GM18909 (cell line): ENCODE data around the gene HSF2BP.
"Not testable (repeated sequence)": the region's sequence is repeated elsewhere in the genome, so short reads cannot be mapped to it uniquely, and the experiment has no call there.

Source experiments
- ATAC-seq: cut with Tn5 transposase; IDR thresholded peaks from one replicate; pipeline ENCODE4 v1.9.1; 2021; ENCODE audit warnings: mild to moderate bottlenecking; ENCODE audit not compliant: unreplicated experiment, poor library complexity

The HSF2BP gene

GRCh38 chr21:43600642-43601402 is 58.5 kb downstream of the HSF2BP start:
- no peak for ATAC-seq

GRCh38 chr21:43599728-43600127 is 59.6 kb downstream of the HSF2BP start:
- no peak for ATAC-seq

- no peak for ATAC-seq
Measured at GRCh38 chr21:43598416-43599120, 60.7 kb downstream of the HSF2BP start.

GRCh38 chr21:43597540-43598250 is 61.6 kb downstream of the HSF2BP start:
- no peak for ATAC-seq

GRCh38 chr21:43597052-43597451 is 62.2 kb downstream of the HSF2BP start:
- no peak for ATAC-seq

GRCh38 chr21:43596616-43597015 is 62.7 kb downstream of the HSF2BP start:
- ATAC-seq: no peak

GRCh38 chr21:43595769-43596168 is 63.5 kb downstream of the HSF2BP start:
- ATAC-seq: not testable (repeated sequence)

GRCh38 chr21:43593078-43593477 is 66.2 kb downstream of the HSF2BP start:
- ATAC-seq: no peak

GRCh38 chr21:43591571-43591970 is 67.7 kb downstream of the HSF2BP start:
- ATAC-seq: no peak

GRCh38 chr21:43590194-43590593 is 69.1 kb downstream of the HSF2BP start:
- ATAC-seq: no peak

- ATAC-seq: no peak
Measured at GRCh38 chr21:43588957-43589356, 70.3 kb downstream of the HSF2BP start.

GRCh38 chr21:43585924-43586413 is 73.3 kb downstream of the HSF2BP start:
- no peak for ATAC-seq

- no peak for ATAC-seq
Measured at GRCh38 chr21:43585514-43585913, 73.8 kb downstream of the HSF2BP start.

GRCh38 chr21:43581453-43581852 is 77.8 kb downstream of the HSF2BP start:
- no peak for ATAC-seq

GRCh38 chr21:43578677-43579303 is 80.5 kb downstream of the HSF2BP start:
- ATAC-seq: no peak

- ATAC-seq: no peak
Measured at GRCh38 chr21:43575473-43575844, 83.8 kb downstream of the HSF2BP start.

GRCh38 chr21:43574741-43575472 is 84.4 kb downstream of the HSF2BP start:
- ATAC-seq: no peak

GRCh38 chr21:43573921-43574320 is 85.4 kb downstream of the HSF2BP start:
- no peak for ATAC-seq

GRCh38 chr21:43572446-43572845 is 86.8 kb downstream of the HSF2BP start:
- ATAC-seq: no peak

GRCh38 chr21:43571976-43572375 is 87.3 kb downstream of the HSF2BP start:
- ATAC-seq: no peak
